Fibroblast of pulmonary artery (primary cell): Measurements from ENCODE around the gene TRAF2.

Experiments
- DNase-seq: peaks from one replicate; pipeline ENCODE4 v3.0.0-alpha.2; 2010; ENCODE audit warnings: low read depth
- H3K4me3 ChIP-seq: replicated peaks from 2 replicates; pipeline ENCODE4 v1.5.1; 2011; ENCODE audit warnings: low read depth, mild to moderate bottlenecking, control low read depth, low read length, moderate library complexity
- TF ChIP-seq, protein P1 (sequence below): IDR thresholded peaks from 2 replicates; pipeline ENCODE4 v1.5.1; 2011; ENCODE audit warnings: mild to moderate bottlenecking, control low read depth, low read length, inconsistent platforms; ENCODE audit errors: missing control alignments

The TRAF2 gene

DNA sequence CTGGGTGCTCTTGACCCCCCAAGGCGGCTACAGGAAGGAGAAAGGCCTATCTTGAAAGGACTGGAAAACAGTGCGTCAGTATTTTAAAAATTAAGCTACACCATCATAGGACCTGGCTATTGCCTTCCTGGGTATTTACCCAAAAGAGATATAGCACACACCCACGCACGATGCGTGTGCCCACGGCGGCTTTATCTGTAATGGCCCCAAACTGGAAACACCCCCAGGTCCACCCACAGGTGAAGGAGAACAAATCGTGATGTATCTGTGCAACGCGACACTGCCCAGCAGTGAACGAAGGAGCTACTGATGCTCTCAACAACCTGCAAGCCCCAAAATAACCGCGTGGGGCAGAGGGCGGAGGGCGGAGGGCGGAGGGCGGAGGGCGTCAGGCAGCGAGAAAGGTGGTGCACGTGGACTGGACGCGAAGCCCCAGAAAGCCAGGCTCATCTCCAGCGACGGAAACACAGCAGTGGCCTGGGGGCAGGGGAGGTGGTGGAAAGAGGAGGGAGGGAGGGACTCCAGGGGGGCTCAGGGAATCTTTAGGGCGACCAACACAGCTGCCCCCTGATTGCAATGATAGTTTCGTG, 78.6 kb downstream of the TRAF2 start:
- TF ChIP-seq, protein P1, sequence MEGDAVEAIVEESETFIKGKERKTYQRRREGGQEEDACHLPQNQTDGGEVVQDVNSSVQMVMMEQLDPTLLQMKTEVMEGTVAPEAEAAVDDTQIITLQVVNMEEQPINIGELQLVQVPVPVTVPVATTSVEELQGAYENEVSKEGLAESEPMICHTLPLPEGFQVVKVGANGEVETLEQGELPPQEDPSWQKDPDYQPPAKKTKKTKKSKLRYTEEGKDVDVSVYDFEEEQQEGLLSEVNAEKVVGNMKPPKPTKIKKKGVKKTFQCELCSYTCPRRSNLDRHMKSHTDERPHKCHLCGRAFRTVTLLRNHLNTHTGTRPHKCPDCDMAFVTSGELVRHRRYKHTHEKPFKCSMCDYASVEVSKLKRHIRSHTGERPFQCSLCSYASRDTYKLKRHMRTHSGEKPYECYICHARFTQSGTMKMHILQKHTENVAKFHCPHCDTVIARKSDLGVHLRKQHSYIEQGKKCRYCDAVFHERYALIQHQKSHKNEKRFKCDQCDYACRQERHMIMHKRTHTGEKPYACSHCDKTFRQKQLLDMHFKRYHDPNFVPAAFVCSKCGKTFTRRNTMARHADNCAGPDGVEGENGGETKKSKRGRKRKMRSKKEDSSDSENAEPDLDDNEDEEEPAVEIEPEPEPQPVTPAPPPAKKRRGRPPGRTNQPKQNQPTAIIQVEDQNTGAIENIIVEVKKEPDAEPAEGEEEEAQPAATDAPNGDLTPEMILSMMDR, result no peak
- no peak for DNase-seq
- H3K4me3 ChIP-seq, result no peak overlapping the region

DNA sequence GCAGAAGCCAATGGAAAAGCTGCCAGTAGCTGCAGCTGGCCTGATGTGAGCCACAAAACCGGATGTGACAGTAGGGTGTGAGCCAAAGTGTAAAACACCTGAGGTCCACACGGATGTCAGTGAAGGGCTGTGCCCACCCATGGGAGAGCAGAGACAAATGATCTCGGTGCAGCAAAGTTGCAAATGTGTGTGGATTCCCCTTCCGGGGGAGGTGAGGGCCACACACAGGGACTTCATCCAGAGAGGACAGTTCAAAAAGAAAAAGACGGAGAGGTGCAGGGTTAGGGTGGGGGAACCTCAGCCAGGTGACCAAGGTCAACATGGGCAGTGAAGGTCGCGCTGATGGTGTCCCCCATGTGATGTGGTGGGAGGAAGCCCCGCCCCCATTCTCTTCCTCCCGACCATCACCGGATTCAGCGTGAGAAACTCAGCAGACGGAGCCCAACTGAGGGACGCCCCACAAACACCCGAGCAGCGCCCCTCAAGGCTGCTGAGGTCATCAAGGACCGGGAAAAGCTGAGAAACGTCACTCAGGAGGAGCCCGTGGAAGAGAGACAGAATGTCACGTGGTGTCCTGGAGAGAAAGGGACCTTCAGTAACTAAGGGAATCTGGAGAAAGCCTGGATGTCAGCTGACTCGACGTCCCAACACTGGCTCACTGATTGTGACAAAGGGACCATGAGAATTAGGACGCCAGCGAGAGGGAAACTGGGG, 79.6 kb downstream of the TRAF2 start:
- TF ChIP-seq, protein P1, result no peak
- H3K4me3 ChIP-seq, result no peak overlapping the region
- DNase-seq, result no peak

DNA sequence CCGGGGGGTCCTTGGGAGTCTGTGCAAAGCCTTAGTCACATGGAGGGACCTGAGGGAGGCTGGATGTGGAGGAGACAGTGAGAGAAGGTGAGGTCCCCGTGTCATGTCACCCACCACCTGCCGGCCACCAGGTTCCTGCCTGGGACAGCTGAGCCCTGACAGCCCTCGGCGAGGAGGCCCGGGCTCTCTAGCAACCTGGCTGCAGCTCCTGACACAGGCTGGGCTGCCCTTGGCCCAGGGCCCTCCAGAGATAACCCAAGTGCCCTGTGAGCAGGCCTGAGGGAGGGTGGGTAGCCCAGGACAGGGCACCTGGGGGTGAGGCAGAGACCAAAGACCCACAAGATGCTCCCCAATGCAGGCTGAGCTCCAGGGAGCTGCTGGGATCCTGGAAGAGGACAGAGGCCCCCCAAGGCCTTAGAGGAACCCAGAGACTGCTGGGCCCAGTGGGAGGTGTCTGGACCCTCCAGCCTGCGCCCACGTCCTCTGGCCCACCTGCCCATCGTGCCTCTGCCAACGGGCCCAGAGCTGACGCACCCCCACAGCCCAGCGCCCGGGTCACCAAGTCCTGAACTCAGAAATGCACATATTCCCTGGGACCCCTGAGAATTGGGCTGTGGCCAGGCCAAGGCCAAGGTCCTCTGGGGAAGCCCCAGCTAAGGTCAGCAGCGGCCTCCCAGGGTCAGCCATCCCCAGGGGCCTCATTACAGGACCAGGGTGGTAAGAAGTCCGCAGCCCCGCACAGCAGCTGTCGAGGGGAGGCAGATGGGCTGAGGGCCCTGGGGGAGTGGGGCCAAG, 82.2 kb downstream of the TRAF2 start:
- H3K4me3 ChIP-seq, result no peak overlapping the region
- TF ChIP-seq, protein P1, result no peak

DNA sequence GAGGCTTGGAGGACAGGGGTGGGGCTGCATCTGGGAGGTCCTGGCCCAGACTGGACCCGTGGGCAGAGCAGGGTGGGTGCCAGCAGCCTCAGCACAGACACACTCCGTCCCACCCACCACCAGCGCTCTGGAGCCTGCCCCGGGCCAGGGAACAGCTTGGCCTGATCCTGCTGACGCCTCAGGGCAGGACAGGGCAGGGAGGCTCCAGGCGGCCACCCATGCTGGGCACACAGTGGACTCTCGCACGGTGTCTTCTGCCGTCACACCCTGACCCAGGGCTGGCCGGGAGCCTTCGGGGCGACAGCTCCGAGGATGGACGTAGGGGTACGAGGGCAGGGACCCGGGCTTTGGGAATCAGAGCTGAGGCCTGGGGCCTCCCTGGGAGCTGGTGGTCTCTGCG, 82.8 kb downstream of the TRAF2 start:
- no peak for DNase-seq
- TF ChIP-seq, protein P1, result no peak
- no peak overlapping the region for H3K4me3 ChIP-seq

More for the DNA sequence above, 82.2 kb downstream of the TRAF2 start:
- DNase-seq, result no peak

DNA sequence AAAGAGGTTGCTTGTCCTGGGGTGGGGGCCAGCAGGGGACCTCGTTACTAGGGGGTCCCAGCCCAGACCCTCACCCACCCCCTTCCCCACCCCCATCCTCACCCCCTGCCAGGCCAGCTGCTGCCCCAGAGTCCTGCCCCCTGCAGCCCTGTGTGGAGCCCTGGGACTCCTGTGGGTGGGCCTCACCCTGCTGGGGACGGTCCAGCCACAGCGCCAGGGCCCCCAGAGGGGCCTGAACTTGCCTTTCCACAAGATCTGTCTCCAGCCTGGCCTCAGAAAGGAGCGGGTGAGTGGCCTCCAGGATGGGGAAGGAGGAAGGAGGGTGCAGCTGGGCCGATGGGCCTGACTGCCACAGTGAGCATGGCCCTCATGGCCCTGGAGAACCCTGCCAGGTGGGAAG, 83.5 kb downstream of the TRAF2 start:
- TF ChIP-seq, protein P1, result no peak
- DNase-seq, result no peak
- H3K4me3 ChIP-seq, result no peak overlapping the region

DNA sequence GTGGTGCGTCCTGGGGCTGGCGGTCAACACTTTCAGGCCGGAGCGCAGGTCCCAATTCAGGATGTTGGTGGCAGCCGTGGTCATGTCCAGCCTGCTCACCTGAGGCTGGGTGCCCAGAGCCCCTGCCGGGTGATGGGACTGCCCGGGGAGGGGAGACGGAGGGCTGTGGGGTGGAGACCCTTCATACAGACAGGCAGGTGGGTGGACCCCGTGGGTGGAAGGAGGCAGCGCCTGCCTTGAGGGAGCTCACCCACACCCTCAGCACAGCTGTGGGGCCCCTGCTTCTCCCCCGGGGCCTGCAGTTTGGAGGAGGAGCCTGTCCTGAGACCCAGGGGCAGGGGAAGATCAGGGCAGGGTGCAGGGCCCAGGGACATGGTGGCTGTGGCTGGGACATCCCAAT, 84.0 kb downstream of the TRAF2 start:
- TF ChIP-seq, protein P1, result no peak
- H3K4me3 ChIP-seq, result no peak overlapping the region
- DNase-seq, result no peak
